Activated CD4-positive, alpha-beta T cell treated with anti-CD3 and anti-CD28 coated beads for 24 hours (primary cell): ENCODE data around the gene SHH.

Experiments
- DNase-seq, 2 donors: peaks; one replicate each; pipeline ENCODE4 v3.0.0-alpha.2; 2020; ENCODE audit warnings: low read depth in 2 of 2

The SHH gene

DNA sequence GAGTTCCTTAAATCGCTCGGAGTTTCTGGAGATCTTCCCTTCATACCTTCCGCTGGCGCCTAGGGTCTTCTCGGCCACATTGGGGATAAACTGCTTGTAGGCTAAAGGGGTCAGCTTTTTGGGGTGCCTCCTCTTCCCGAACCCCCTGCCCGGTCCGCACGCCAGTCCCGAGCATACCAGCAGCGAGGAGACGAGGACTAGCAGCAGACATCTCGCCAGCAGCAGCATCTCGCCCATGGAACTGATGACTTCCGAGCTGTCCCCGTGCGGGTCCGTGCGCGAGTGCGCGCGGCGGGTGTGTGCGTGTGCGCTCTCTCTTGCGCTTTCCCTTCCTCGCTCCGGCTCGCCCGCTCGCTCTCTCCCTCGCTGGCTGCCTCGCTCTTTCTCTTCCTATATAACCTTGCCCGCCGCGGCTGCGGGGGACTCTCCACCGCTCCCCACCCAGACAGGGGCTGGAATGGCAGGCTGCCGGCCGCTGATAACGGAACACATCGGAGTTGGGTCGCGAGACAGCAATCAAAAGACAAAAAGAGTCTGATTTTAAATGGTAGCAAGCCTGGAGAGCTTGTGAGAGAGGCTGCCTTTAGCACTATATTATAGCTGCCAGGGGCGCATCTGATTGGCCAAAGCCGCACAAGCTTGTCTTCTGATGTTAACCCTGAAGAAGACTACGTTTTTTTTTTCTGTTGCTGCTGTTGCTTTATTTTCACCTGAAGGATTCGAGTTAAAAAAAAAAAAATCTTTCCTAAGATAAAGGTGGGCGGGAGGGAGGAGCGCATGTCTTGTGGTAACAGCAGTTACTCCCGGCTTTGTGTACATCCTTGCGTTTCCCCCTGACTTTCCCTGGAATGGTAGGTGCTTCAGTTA lies at the start of gene SHH:
Gene SHH (minus strand): TSS at position 569 of the 867 bp plus-strand sequence. CDS start 341 bp downstream, at position 228.
- no peak for DNase-seq

DNA sequence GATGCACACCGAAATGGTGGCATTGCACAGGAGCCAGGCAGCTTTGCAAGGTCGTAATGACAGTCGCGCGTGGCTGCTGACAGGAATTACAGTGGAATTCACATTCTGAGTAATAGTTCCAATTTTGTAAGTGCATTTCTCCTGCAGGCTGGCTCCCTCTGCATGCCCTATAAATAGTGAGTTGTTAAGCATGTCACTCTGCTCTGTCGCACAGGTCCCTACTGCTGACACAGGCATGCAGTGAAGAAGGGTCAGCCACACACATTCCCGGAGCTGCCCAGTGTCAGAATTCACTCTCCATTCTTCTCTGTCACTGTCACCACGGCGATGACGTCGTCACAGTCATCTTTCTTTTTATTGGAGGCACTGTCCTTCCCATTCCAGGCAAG lies 49.2 kb upstream of the SHH start:
- no peak for DNase-seq

GRCh38 chr7:155860840-155861479 lies 48.7 kb upstream of the SHH start:
- no peak for DNase-seq

DNA sequence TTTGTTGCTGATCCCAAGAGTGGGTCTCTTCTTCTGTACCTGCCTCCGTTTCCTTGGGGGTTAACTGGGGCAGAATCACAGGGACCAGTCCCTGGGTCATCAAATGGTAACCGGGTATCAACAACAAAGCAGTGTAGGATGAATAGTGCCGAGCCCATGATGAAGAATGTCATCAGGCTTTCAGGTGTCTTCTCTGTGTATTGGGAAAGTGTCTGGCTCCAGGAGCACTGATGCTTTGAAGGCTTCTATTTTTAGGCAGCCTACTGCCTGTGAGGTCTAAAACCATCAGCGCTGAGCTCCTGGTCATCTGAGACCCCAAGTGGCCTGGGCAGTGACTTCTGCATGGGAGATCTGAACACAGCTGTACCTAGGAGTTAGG lies 48.2 kb upstream of the SHH start:
- DNase-seq = no peak

- no peak for DNase-seq
Measured at GRCh38 chr7:155858521-155859061, 46.3 kb upstream of the SHH start.

DNA sequence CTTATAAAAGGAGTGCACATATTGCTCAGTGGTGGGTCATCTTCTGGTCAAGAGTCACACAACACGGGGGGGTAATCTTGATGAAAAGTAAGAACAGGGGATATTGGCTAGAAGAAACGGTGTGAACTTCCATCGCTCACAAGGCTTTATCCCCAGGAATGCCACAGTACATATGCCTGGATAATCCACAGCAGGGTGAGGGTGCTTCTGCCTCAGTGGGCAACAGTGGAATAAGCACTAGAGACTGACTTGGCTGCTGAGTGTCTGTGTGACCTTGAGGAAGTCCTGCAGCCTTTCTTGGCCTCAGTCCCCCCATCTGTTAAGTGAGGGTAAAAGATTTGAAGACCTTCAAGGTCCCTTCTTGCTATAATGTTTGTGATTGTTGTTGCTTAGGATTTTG lies 44.9 kb upstream of the SHH start:
- no peak for DNase-seq

DNA sequence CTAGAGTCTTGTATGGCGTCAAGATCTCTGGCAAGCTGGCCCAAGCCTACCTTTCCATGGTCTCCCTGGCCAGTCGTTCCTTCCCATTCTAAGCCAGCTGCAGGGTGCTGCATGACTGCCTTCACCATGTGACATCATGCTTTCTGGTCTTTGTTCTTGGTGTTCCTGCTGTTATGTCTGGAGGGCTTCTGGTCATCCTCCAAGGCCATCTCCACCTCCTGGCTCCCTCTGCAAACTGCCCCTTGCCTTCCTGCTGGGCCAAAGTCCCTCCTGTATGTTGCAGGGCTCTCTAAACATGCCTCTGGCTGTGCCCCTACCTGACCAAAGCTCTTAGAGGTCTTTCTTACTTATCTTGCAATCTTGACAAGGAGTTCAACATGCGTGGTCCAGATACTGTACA lies 44.4 kb upstream of the SHH start:
- no peak for DNase-seq

DNA sequence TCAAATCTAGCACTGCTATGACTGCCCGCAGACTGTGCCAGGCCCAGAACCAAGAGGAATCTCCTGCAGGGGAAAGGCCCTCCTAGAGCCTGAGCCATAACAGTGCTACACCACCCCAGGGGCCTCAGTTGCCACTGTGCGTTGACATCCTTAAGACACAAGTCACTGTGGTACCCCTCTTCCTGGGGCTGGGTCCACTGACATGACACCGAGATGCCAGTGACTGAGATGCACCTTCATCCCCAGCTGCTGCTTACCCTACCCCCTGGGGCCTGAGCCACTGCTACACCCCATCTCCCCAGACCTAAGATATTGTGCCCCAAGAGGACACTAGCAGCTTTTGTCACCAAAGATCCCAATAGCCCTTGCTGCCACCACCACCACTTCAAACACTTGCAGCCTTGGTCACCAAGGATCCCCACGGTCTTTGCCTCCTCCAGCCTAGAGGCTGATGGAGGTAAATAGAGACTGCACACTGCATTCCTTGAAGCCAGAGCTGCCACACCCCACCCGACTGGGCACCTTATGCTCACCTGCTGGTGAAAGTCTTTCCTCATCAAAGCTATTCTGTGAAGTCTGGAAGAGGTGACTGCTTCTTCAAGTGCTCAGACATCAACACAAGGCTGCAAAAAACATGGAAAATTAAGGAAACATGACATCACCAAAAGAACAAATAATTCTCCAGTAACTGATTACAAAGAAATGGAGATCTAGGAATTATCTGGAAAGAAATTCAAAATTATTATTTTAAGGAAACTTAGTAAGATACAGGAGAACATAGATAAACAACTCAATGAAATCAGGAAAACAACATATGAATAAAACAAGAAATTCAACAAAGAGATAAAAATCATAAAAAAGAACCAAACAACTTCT lies 40.4 kb upstream of the SHH start:
- DNase-seq = no peak

DNA sequence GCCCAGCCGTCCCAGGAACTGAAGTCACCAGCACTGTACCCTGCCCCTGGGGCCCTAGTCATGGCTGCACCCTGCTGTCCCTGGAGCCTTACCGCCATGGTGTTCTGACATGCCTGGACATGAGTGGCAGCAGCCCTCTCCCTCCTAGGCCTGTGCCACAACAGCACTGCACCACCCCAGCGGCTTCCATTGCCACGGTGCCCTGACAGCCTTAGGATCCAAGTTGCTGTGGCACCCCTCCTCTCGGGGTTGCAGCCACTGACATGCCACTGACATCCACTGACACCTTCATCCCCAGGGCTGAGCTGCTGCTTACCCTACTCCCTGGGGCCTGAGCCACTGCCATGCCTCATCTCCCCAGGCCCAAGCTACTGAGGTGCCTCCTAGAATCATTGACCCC lies 39.6 kb upstream of the SHH start:
- no peak for DNase-seq

DNA sequence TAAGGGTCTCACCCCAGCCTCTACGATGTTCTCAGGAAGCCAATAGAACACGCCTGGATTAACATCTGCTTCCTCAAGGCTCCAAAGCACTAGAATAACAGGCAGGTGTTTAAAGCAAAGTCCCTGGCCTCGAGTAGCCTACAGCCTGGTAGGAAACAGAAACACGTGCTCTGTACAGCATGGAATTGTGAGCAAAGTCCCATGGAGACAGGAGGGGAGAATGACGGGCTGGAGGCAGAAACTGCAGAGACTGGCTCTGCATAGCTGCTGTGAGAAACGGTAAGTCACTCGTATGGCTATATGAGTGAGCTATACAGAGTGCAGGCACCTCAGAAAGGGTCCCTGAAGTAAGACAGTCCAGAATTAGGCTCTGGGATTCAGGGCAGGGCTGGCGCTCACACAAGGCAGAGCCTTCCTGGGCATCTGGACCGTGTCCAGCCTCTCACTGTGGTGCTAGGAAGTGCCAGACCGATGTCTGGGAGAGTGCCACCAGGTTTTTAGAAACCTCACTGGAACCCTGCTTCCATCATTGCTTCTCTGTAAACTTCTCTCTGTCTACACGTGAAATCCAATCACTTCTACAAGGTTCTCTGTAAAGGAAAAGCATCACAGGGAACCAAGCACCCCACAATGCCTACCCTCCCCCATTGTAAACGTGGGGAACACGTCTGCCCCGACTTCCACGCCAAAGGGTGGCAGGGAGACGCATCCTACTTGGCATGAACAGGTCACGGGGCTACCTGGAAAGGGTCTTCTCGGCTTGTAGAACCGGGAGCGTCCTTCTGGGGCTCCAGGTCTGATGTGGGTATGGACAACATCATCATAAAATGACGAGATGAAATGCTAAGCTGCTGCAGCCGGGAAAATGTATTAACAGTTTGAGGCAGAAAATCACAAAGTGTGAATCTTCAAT lies 38.8 kb upstream of the SHH start:
- no peak for DNase-seq

DNA sequence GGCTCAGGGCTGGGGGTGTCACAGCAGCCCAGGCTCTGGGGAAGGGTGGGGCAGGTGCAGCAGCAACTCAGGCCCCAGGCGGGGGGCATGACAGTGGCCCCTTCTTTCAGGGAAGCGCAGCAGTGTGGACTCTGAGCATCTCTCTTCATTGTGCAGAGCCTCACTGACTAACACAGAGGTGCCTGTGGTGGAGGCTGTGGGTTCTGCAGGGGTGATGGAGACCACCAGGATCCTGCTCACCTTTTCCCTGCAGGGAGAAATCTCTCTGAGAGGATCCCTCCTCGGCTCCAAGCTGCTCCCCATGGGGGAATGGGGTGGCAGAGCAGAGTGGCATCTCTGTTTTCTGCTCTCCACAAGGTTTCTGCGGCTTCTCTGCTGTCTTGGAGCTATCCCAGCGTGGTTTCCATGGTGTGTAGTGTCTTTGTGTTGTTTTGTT lies 37.8 kb upstream of the SHH start:
- DNase-seq = no peak

GRCh38 chr7:155848691-155849669 lies 36.7 kb upstream of the SHH start:
- no peak for DNase-seq

GRCh38 chr7:155847821-155848435 lies 35.7 kb upstream of the SHH start:
- DNase-seq = no peak

GRCh38 chr7:155846936-155847335 lies 34.7 kb upstream of the SHH start:
- DNase-seq = no peak

GRCh38 chr7:155846156-155846555 lies 33.9 kb upstream of the SHH start:
- DNase-seq = no peak

- no peak for DNase-seq
Measured at GRCh38 chr7:155845226-155845625, 33.0 kb upstream of the SHH start.

DNA sequence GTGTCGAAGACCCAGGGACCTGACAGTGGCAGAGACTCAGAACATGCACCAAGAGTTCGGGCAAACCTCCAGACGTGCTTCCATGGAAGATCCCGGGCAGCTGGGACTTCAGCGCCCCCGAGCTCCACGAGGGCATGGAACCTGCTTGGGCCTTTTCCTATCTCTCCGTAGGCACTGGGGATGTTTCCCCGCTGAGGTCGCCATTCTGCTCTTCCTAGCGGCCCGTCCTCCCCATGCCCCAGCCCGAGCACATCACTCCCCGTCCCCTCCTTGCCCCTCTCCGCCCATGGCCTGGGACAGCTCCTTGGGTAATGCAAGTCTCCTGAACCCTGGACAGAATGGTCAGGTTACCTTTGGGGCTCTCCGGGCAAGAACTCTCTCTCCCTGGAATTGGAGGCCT lies 32.3 kb upstream of the SHH start:
- no peak for DNase-seq

DNA sequence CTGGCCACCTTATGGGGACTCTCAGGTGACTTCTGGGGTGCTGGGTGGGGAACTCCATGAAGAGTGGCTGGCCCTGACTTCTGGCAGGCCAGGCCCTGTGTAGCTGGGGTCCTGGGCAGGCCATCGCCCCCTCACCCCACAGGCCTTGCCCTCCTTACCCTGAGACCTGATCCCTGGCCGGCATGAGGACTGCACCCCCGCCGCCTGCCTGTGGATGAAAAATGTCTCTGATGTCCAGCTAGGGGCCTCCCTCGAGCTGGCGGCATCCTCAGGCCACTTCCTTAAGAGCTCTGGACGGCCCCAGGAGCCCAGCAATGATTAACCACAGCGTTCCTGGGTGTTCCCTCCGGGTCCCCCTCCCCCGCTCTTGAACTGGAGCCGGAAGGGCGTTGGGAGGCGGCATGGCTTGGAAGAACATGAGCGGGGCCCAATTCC lies 31.8 kb upstream of the SHH start:
- DNase-seq = no peak

DNA sequence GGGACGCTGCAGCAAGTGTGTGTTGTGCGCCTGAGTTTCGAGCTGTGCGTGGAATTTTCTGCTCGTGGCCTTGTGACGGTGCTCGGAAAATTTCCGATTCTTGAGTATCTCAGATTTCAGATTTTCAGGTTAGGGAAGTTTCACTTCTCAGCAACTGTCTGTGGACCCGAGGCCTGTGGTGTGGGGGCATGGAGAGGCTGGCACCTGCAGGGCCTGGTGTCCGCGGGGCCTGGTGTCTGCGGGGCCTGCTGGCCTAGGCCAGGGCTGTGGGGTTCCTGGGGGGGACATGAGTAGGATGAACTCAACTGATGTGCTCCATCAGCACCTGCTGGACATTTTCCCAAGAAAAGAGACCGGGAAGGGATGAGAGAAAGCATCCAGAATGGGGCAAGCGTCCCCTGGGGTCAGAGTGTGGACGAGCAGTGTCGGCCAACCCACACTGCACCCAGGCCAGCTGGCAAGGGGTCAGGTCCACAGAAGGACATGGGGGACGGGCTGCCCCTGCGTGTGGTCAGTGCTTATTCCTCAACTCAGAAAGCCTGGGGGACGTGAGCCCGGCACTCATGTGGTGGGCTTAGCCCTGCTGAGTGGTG lies 31.3 kb upstream of the SHH start:
- DNase-seq = no peak
